ENCODE measurements around the gene PTPN2. TPM values are rescaled to one million over a fixed set of nuclear protein-coding genes. Genes with fewer than 3 reads are reported as not detected.

The PTPN2 gene
- polyA plus RNA-seq (2013), result 23.3 and 26.4 TPM in 2 replicates

DNA sequence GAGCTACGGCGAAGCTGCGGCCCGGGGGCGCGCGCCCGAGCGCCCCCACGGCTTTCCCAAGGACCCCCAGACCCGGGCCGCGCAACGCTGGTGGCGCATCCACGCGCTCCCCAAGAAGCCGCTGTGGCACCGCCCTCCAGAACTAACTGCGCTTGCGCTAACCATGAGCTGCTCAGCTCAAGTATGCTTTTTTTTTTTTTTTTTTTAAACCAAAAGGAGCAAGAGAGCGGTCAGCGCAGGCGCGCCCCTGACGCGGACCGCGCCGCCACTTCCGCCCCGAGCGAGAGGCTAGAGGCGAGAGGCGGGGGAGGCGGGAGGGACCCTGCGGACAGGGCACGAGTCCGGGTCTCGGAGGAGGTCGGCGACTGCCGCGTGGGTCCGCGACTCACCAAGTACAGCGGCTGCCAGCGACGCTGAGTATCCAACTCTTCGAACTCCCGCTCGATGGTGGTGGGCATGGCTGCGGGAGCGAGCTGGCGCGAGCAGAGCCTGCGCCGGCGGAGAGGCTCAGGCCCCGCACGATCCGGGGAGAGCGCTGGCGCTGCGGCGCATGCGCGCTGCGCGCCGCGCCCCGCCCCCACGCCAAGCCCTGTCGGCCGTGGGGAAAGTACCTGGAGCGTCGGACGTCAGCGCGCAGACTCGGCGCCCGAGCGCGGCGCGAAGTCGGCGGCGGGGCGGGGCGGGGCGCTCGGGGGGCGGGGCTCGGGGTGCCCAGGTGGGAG lies at the start of gene PTPN2:
TSS of gene PTPN2 (minus strand) at position 554 of the 722 bp plus-strand sequence. CDS start at position 458, 96 bp downstream.
- Histone ChIP-seq H4K91ac (ENCODE audit: low read depth, low read length) (peak within 1 kb of the TSS; percentile 99), H3K18ac (ENCODE audit: low read length) (peak within 1 kb of the TSS; percentile 99), H2BK12ac (ENCODE audit: low read length) (peak within 1 kb of the TSS; percentile 66), H3K4me2 (ENCODE audit: low read length) (peak within 1 kb of the TSS; percentile 89), H3K23ac (ENCODE audit: low read length) (no peak within 1 kb of the TSS), H3K4me3 (ENCODE audit: low read depth, low read length) (peak within 1 kb of the TSS; percentile 99), H3K27me3 (ENCODE audit: insufficient read depth, low read length) (no peaks in the 10 kb centered on the region), H3K79me1 (ENCODE audit: low read length) (peaks cover 12% of the 10 kb centered on the region), H3K79me2 (ENCODE audit: control insufficient read depth, insufficient read depth, low read length, poor library complexity) (peaks cover 14% of the 10 kb centered on the region), H3K36me3 (ENCODE audit: control insufficient read depth in 1 of 2, insufficient read depth in 2 of 2, low read length in 2 of 2) (no peaks in the 10 kb centered on the region), H2AFZ (ENCODE audit: insufficient read depth, low read length, poor library complexity) (peak within 1 kb of the TSS; percentile 99), H4K12ac (ENCODE audit: low read depth, low read length) (peak within 1 kb of the TSS; percentile 98), H2BK120ac (ENCODE audit: insufficient read depth, low read length, poor library complexity) (peak within 1 kb of the TSS; percentile 98), H3K9ac (ENCODE audit: low read length) (peak within 1 kb of the TSS; percentile 100), H2AK5ac (ENCODE audit: low read length) (peak within 1 kb of the TSS; percentile 92), H3K4ac (ENCODE audit: low read depth, low read length) (peak within 1 kb of the TSS; percentile 99), H4K8ac (ENCODE audit: low read depth, low read length) (peak within 1 kb of the TSS; percentile 100), H3K27ac (ENCODE audit: low read depth, low read length) (peak within 1 kb of the TSS; percentile 100), H3K14ac (ENCODE audit: low read length) (peak within 1 kb of the TSS; percentile 99), H3K4me1 (ENCODE audit: control insufficient read depth in 1 of 2, insufficient read depth in 2 of 2, low read length in 2 of 2) (peaks cover 2 to 9% of the 10 kb centered on the region in 2 experiments), H3K9me3 (ENCODE audit: insufficient read depth, low read depth, low read length) (no peaks in the 10 kb centered on the region), H2BK5ac (ENCODE audit: low read depth, low read length, poor library complexity) (peak within 1 kb of the TSS; percentile 98)
- peak; percentile 91 to 97 for DNase-seq
- no CpG with 5 or more reads among the region's 97 CpGs for WGBS (ENCODE audit: extremely low coverage, insufficient coverage, insufficient read length)

- no peak overlapping the region for H2BK120ac ChIP-seq (ENCODE audit: insufficient read depth, low read length, poor library complexity)
- H4K8ac ChIP-seq (ENCODE audit: low read depth, low read length), result no peak overlapping the region
- no peak for DNase-seq
- no peaks in the 10 kb centered on the region for H3K9me3 ChIP-seq (ENCODE audit: insufficient read depth, low read depth, low read length)
- H3K18ac ChIP-seq (ENCODE audit: low read length), result no peak overlapping the region
- H4K12ac ChIP-seq (ENCODE audit: low read depth, low read length), result no peak overlapping the region
- H3K79me2 ChIP-seq (ENCODE audit: control insufficient read depth, insufficient read depth, low read length, poor library complexity), result no peaks in the 10 kb centered on the region
- no peak overlapping the region for H3K23ac ChIP-seq (ENCODE audit: low read length)
- no peaks in the 10 kb centered on the region for H3K4me1 ChIP-seq (ENCODE audit: control insufficient read depth in 1 of 2, insufficient read depth in 2 of 2, low read length in 2 of 2)
- no peak overlapping the region for H2AFZ ChIP-seq (ENCODE audit: insufficient read depth, low read length, poor library complexity)
- no peak overlapping the region for H3K4me3 ChIP-seq (ENCODE audit: low read depth, low read length)
- H2BK5ac ChIP-seq (ENCODE audit: low read depth, low read length, poor library complexity), result no peak overlapping the region
- H2BK12ac ChIP-seq (ENCODE audit: low read length), result no peak overlapping the region
- H3K27ac ChIP-seq (ENCODE audit: low read depth, low read length), result no peak overlapping the region
- H3K4ac ChIP-seq (ENCODE audit: low read depth, low read length), result no peak overlapping the region
- H3K36me3 ChIP-seq (ENCODE audit: control insufficient read depth in 1 of 2, insufficient read depth in 2 of 2, low read length in 2 of 2), result no peaks in the 10 kb centered on the region
- no peak overlapping the region for H3K14ac ChIP-seq (ENCODE audit: low read length)
- no peak overlapping the region for H3K4me2 ChIP-seq (ENCODE audit: low read length)
- no peak overlapping the region for H3K9ac ChIP-seq (ENCODE audit: low read length)
- no peak overlapping the region for H4K91ac ChIP-seq (ENCODE audit: low read depth, low read length)
- no peaks in the 10 kb centered on the region for H3K27me3 ChIP-seq (ENCODE audit: insufficient read depth, low read length)
- H3K79me1 ChIP-seq (ENCODE audit: low read length), result no peaks in the 10 kb centered on the region
- H2AK5ac ChIP-seq (ENCODE audit: low read length), result no peak overlapping the region
Measured at GRCh38 chr18:12933327-12933726, 49.3 kb upstream of the PTPN2 start.

GRCh38 chr18:12930908-12931307 lies 46.9 kb upstream of the PTPN2 start:
- Histone ChIP-seq H2AFZ (ENCODE audit: insufficient read depth, low read length, poor library complexity) (no peak overlapping the region), H4K12ac (ENCODE audit: low read depth, low read length) (no peak overlapping the region), H3K36me3 (ENCODE audit: control insufficient read depth in 1 of 2, insufficient read depth in 2 of 2, low read length in 2 of 2) (no peaks in the 10 kb centered on the region), H2AK5ac (ENCODE audit: low read length) (no peak overlapping the region), H3K4me1 (ENCODE audit: control insufficient read depth in 1 of 2, insufficient read depth in 2 of 2, low read length in 2 of 2) (no peaks in the 10 kb centered on the region), H3K79me2 (ENCODE audit: control insufficient read depth, insufficient read depth, low read length, poor library complexity) (no peaks in the 10 kb centered on the region), H2BK5ac (ENCODE audit: low read depth, low read length, poor library complexity) (no peak overlapping the region), H3K9me3 (ENCODE audit: insufficient read depth, low read depth, low read length) (no peaks in the 10 kb centered on the region), H3K4ac (ENCODE audit: low read depth, low read length) (no peak overlapping the region), H3K4me3 (ENCODE audit: low read depth, low read length) (no peak overlapping the region), H4K91ac (ENCODE audit: low read depth, low read length) (no peak overlapping the region), H3K79me1 (ENCODE audit: low read length) (no peaks in the 10 kb centered on the region), H2BK12ac (ENCODE audit: low read length) (no peak overlapping the region), H3K23ac (ENCODE audit: low read length) (no peak overlapping the region), H3K18ac (ENCODE audit: low read length) (no peak overlapping the region), H3K27me3 (ENCODE audit: insufficient read depth, low read length) (no peaks in the 10 kb centered on the region), H2BK120ac (ENCODE audit: insufficient read depth, low read length, poor library complexity) (no peak overlapping the region), H3K14ac (ENCODE audit: low read length) (no peak overlapping the region), H4K8ac (ENCODE audit: low read depth, low read length) (no peak overlapping the region), H3K4me2 (ENCODE audit: low read length) (no peak overlapping the region), H3K9ac (ENCODE audit: low read length) (no peak overlapping the region), H3K27ac (ENCODE audit: low read depth, low read length) (no peak overlapping the region)
- WGBS (ENCODE audit: extremely low coverage, insufficient coverage, insufficient read length), result no CpG with 5 or more reads among the region's 3 CpGs
- DNase-seq, result no peak

GRCh38 chr18:12930376-12930775 lies 46.3 kb upstream of the PTPN2 start:
- Histone ChIP-seq H3K36me3 (ENCODE audit: control insufficient read depth in 1 of 2, insufficient read depth in 2 of 2, low read length in 2 of 2) (no peaks in the 10 kb centered on the region), H4K12ac (ENCODE audit: low read depth, low read length) (no peak overlapping the region), H3K23ac (ENCODE audit: low read length) (no peak overlapping the region), H2BK5ac (ENCODE audit: low read depth, low read length, poor library complexity) (no peak overlapping the region), H3K9me3 (ENCODE audit: insufficient read depth, low read depth, low read length) (no peaks in the 10 kb centered on the region), H2AFZ (ENCODE audit: insufficient read depth, low read length, poor library complexity) (no peak overlapping the region), H3K9ac (ENCODE audit: low read length) (no peak overlapping the region), H3K27me3 (ENCODE audit: insufficient read depth, low read length) (no peaks in the 10 kb centered on the region), H2BK120ac (ENCODE audit: insufficient read depth, low read length, poor library complexity) (no peak overlapping the region), H3K4ac (ENCODE audit: low read depth, low read length) (no peak overlapping the region), H3K27ac (ENCODE audit: low read depth, low read length) (no peak overlapping the region), H4K8ac (ENCODE audit: low read depth, low read length) (no peak overlapping the region), H3K79me2 (ENCODE audit: control insufficient read depth, insufficient read depth, low read length, poor library complexity) (no peaks in the 10 kb centered on the region), H4K91ac (ENCODE audit: low read depth, low read length) (no peak overlapping the region), H3K14ac (ENCODE audit: low read length) (no peak overlapping the region), H3K79me1 (ENCODE audit: low read length) (no peaks in the 10 kb centered on the region), H2BK12ac (ENCODE audit: low read length) (no peak overlapping the region), H3K4me2 (ENCODE audit: low read length) (no peak overlapping the region), H3K4me1 (ENCODE audit: control insufficient read depth in 1 of 2, insufficient read depth in 2 of 2, low read length in 2 of 2) (no peaks in the 10 kb centered on the region), H3K4me3 (ENCODE audit: low read depth, low read length) (no peak overlapping the region), H2AK5ac (ENCODE audit: low read length) (no peak overlapping the region), H3K18ac (ENCODE audit: low read length) (no peak overlapping the region)
- DNase-seq, result no peak
- WGBS (ENCODE audit: extremely low coverage, insufficient coverage, insufficient read length), result no CpG with 5 or more reads among the region's 3 CpGs

Data from trophoblast cell (in vitro differentiated cells and primary cell).